Tibial nerve (tissue), 4 donors: ENCODE data around the gene BTBD9.

ENCODE experiments used
- EP300 ChIP-seq, 2 donors: sonication (generic); formaldehyde crosslinking; IDR thresholded peaks; one replicate each; pipeline ENCODE4 v1.6.1; 2017; ENCODE audit warnings: antibody characterized with exemption in 2 of 2, mild to moderate bottlenecking in 1 of 2
- POLR2A ChIP-seq, 2 donors: fragments of 450-650 bp; IDR thresholded peaks; one replicate each; pipeline ENCODE4 v1.6.1; 2017; ENCODE audit warnings: antibody characterized with exemption in 2 of 2, mild to moderate bottlenecking in 2 of 2, moderate library complexity in 2 of 2
- TF ChIP-seq, protein P1 (sequence below), 5 experiments: fragments of 200-600 bp in 3 of 5; fragments of 450-650 bp in 2 of 5; sonication (generic) in 3 of 5; IDR thresholded peaks; one replicate each; pipeline ENCODE4 v1.5.1; 2016 to 2019; ENCODE audit warnings: antibody characterized with exemption in 5 of 5, mild to moderate bottlenecking in 3 of 5, moderate library complexity in 2 of 5

GRCh38 chr6:38367231-38367630 is 272.5 kb downstream of the BTBD9 start:
- TF ChIP-seq, protein P1, sequence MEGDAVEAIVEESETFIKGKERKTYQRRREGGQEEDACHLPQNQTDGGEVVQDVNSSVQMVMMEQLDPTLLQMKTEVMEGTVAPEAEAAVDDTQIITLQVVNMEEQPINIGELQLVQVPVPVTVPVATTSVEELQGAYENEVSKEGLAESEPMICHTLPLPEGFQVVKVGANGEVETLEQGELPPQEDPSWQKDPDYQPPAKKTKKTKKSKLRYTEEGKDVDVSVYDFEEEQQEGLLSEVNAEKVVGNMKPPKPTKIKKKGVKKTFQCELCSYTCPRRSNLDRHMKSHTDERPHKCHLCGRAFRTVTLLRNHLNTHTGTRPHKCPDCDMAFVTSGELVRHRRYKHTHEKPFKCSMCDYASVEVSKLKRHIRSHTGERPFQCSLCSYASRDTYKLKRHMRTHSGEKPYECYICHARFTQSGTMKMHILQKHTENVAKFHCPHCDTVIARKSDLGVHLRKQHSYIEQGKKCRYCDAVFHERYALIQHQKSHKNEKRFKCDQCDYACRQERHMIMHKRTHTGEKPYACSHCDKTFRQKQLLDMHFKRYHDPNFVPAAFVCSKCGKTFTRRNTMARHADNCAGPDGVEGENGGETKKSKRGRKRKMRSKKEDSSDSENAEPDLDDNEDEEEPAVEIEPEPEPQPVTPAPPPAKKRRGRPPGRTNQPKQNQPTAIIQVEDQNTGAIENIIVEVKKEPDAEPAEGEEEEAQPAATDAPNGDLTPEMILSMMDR (IDR thresholded peaks at IDR 0.05): no peak
- TF ChIP-seq POLR2A (IDR thresholded peaks at IDR 0.05): no peak
- TF ChIP-seq EP300 (IDR thresholded peaks at IDR 0.05): no peak
